A673 (cell line): Measurements from ENCODE around the gene GSTK1. TPM values are rescaled to one million over a fixed set of nuclear protein-coding genes. Genes with fewer than 3 reads are reported as not detected.

Experiments
- BruUV-seq: library from RNA; stranded (reverse); fragments of 400-500 nt; replicated peaks from 2 replicates; lab custom pipeline; 2021; lab: Mats Ljungman, UMichigan
- CTCF ChIA-PET: fragments of 300-600 bp; sonication (Branson Sonifier 250); formaldehyde crosslinking; loops from one replicate; lab custom pipeline; 2022; ENCODE audit warnings: antibody characterized with exemption; lab: Charles Lee
- POLR2A ChIA-PET: fragments of 300-600 bp; sonication (Branson Sonifier 250); formaldehyde crosslinking; loops from one replicate; lab custom pipeline; 2022; ENCODE audit warnings: antibody characterized with exemption; ENCODE audit not compliant: low non-redundant PET; lab: Charles Lee
- DNase-seq: peaks from one replicate; pipeline ENCODE4 v3.0.0-alpha.2; 2015; ENCODE audit warnings: low spot score
- H3K27ac ChIP-seq: fragments of 200-600 bp; sonication (generic); 2 replicates; pipeline ENCODE4 v1.5.1; 2016; ENCODE audit warnings: mixed run types, low read depth, mild to moderate bottlenecking, mixed read lengths, antibody characterized with exemption, low read length; ENCODE audit not compliant: poor library complexity, severe bottlenecking
- H3K27me3 ChIP-seq: fragments of 200-600 bp; sonication (generic); replicated peaks from 2 replicates; pipeline ENCODE4 v1.6.1; 2017; ENCODE audit warnings: mixed run types, low read depth, mild to moderate bottlenecking, mixed read lengths, antibody characterized with exemption, low read length; ENCODE audit not compliant: insufficient read depth, poor library complexity
- H3K36me3 ChIP-seq: fragments of 200-600 bp; sonication (generic); 2 replicates; pipeline ENCODE4 v1.6.1; 2016; ENCODE audit warnings: mixed run types, mild to moderate bottlenecking, mixed read lengths, antibody characterized with exemption, low read length; ENCODE audit not compliant: insufficient read depth, poor library complexity, severe bottlenecking
- H3K4me1 ChIP-seq: fragments of 200-600 bp; sonication (generic); 2 replicates; pipeline ENCODE4 v1.6.1; 2017; ENCODE audit warnings: mixed run types, mild to moderate bottlenecking, mixed read lengths, antibody characterized with exemption, low read length; ENCODE audit not compliant: insufficient read depth, poor library complexity, severe bottlenecking
- H3K4me3 ChIP-seq: fragments of 200-600 bp; sonication (generic); 2 replicates; pipeline ENCODE4 v1.5.1; 2016; ENCODE audit warnings: low read depth, mixed run types, mild to moderate bottlenecking, mixed read lengths, low read length; ENCODE audit not compliant: poor library complexity, severe bottlenecking
- H3K9me3 ChIP-seq: fragments of 200-600 bp; sonication (generic); 2 replicates; pipeline ENCODE4 v1.6.1; 2016; ENCODE audit warnings: mixed run types, low read depth, mild to moderate bottlenecking, mixed read lengths, antibody characterized with exemption, low read length; ENCODE audit not compliant: poor library complexity, severe bottlenecking
- EZH2 ChIP-seq: fragments of 200-600 bp; sonication (generic); IDR thresholded peaks from 2 replicates; pipeline ENCODE4 v1.6.1; 2017; ENCODE audit warnings: borderline replicate concordance, low read depth, mild to moderate bottlenecking, mixed read lengths, antibody characterized with exemption, low read length; ENCODE audit not compliant: poor library complexity, severe bottlenecking
- intact Hi-C: fragments of 100-400 bp; cut with micrococcal nuclease; formaldehyde crosslinking; loops from one replicate; pipeline ENCODE4 v1.10.0; 2022; ENCODE audit not compliant: unreplicated experiment
- total RNA-seq: library from RNA; stranded (reverse); gene quantifications from 2 replicates; pipeline ENCODE4 v1.2.3, GENCODE V29; 2021
- TF ChIP-seq, protein P1 (sequence below): fragments of 300-800, 200-600 bp; sonication (generic); conservative IDR thresholded peaks from 2 replicates; pipeline ENCODE4 v1.5.1; 2017; ENCODE audit warnings: low read depth, mild to moderate bottlenecking, antibody characterized with exemption, low read length, moderate library complexity, mixed read lengths

The GSTK1 gene
- total RNA-seq, 1 experiment from 2014 or later = 43.1 TPM

DNA sequence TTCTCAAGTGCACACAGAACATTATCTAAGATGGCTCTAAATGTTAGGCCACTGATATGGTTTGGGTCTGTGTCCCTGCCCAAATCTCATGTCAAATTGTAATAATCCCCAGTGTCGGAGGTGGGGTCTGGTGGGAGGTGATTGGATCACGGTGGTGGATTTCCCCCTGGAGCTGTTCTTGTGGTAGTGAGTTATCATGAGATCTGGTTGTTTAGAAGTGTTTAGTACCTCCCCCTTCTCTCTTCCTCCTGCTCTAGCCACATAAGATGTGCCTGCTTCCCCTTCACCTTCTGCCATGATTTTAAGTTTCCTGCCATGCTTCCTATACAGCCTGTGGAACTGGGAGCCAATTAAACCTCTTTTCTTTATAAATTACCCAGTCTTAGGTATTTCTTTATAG is 11.2 kb upstream of the GSTK1 start:
- no TSS peak for BruUV-seq
- DNase-seq = no peak
- CTCF ChIA-PET = no interaction called here
- H3K36me3 ChIP-seq = no peaks in the 10 kb centered on the region
- H3K4me3 ChIP-seq = no peak overlapping the region
- peaks cover 8% of the 10 kb centered on the region for H3K9me3 ChIP-seq
- TF ChIP-seq, protein P1, sequence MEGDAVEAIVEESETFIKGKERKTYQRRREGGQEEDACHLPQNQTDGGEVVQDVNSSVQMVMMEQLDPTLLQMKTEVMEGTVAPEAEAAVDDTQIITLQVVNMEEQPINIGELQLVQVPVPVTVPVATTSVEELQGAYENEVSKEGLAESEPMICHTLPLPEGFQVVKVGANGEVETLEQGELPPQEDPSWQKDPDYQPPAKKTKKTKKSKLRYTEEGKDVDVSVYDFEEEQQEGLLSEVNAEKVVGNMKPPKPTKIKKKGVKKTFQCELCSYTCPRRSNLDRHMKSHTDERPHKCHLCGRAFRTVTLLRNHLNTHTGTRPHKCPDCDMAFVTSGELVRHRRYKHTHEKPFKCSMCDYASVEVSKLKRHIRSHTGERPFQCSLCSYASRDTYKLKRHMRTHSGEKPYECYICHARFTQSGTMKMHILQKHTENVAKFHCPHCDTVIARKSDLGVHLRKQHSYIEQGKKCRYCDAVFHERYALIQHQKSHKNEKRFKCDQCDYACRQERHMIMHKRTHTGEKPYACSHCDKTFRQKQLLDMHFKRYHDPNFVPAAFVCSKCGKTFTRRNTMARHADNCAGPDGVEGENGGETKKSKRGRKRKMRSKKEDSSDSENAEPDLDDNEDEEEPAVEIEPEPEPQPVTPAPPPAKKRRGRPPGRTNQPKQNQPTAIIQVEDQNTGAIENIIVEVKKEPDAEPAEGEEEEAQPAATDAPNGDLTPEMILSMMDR = no peak
- TF ChIP-seq EZH2 = no peak
- POLR2A ChIA-PET = no interaction called here
- no peaks in the 10 kb centered on the region for H3K27me3 ChIP-seq
- intact Hi-C loops = no loop called here
- no peak overlapping the region for H3K27ac ChIP-seq
- no peaks in the 10 kb centered on the region for H3K4me1 ChIP-seq

DNA sequence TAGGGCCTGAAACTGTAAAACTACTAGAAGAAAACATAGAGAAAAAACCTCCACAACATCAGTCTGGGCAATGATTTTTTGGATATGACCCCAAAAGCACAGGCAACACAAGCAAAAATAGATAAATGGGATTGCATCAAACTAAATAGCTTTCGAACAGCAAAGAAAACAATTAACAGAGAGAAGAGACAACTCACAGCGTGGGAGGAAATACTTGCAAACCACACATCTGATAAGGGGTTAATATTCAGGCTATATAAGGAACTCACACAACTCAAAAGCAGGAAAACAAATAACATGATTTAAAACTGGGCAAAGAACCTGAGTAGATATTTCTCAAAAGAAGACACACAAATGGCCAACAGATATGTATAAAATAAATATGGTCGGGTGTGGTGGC is 7.7 kb upstream of the GSTK1 start:
- Histone ChIP-seq H3K36me3 (no peaks in the 10 kb centered on the region), H3K27ac (no peak overlapping the region), H3K9me3 (peaks cover 8% of the 10 kb centered on the region), H3K4me3 (no peak overlapping the region), H3K4me1 (no peaks in the 10 kb centered on the region), H3K27me3 (no peaks in the 10 kb centered on the region)
- ChIA-PET POLR2A (no interaction called here), CTCF (interaction anchor here (1.3 kb wide), 1 partner anchor 15 kb away, joined by 3 read pairs; no protein-coding TSS in a partner anchor)
- TF ChIP-seq, protein P1 = no peak
- TF ChIP-seq EZH2 = no peak
- no TSS peak for BruUV-seq
- no peak for DNase-seq
- intact Hi-C loops = loop anchor here (2.0 kb wide), 1 partner anchor 41 kb away; no protein-coding TSS in a partner anchor

DNA sequence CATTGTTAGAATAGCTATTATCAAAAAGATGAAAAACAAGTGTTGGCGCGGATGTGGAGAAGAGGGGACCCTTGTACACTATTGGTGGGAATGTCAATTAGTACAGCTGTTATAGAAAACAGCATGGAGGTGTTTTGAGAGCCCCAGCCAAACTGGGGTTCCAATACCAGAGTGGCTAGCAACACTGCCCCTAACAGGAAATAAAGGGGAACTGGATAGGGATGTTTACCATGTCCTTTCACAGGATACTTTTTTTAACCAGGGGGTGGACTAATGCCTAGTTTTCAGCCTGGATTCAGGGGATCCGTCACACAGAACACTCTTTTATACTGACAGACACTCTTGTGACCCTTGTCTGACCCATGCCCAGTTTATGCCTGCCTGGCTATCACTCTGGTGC is 6.9 kb upstream of the GSTK1 start:
- Histone ChIP-seq H3K27ac (no peak overlapping the region), H3K4me1 (no peaks in the 10 kb centered on the region), H3K27me3 (no peaks in the 10 kb centered on the region), H3K36me3 (no peaks in the 10 kb centered on the region), H3K9me3 (peaks cover 8% of the 10 kb centered on the region), H3K4me3 (no peak overlapping the region)
- POLR2A ChIA-PET = no interaction called here
- no TSS peak for BruUV-seq
- CTCF ChIA-PET = interaction anchor here (1.3 kb wide), 1 partner anchor 16 kb away, joined by 3 read pairs; no protein-coding TSS in a partner anchor
- intact Hi-C loops = no loop called here
- TF ChIP-seq EZH2 = no peak
- TF ChIP-seq, protein P1 = 0 out of 2 replicates have a peak, but pooled peaks have one; percentile 20
- DNase-seq = no peak
